ENCODE data around the gene HIP1.

HIP1 gene

DNA sequence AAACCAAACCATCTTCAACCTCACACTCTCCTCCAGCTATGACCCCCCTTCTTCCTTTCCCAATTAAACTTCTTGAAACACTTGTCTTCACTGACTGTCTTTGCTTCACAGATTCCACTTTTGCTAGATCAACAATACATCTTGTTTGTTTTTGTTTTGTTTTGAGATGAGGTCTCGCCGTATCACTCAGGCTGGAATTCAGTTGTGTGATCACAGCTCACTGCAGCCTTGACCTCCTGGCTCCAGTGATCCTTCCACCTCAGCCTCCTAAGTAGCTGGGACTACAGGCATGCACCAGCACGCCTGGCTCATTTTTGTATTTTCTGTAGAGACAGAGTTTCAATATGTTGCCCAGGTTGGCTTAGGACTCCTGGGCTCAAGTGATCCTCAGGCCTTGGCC, 59.7 kb downstream of the HIP1 start:
- no peak for DNase-seq
- Histone ChIP-seq H3K79me2 (ENCODE audit: control insufficient read depth, insufficient read depth, low read length, poor library complexity) (no peaks in the 10 kb centered on the region), H3K4me1 (ENCODE audit: control insufficient read depth in 1 of 2, insufficient read depth in 2 of 2, low read length in 2 of 2) (no peaks in the 10 kb centered on the region), H3K9me3 (ENCODE audit: insufficient read depth, low read depth, low read length) (no peaks in the 10 kb centered on the region), H2AK5ac (ENCODE audit: low read length) (no peak overlapping the region), H4K91ac (ENCODE audit: low read depth, low read length) (no peak overlapping the region), H4K8ac (ENCODE audit: low read depth, low read length) (no peak overlapping the region), H3K23ac (ENCODE audit: low read length) (no peak overlapping the region), H2BK120ac (ENCODE audit: insufficient read depth, low read length, poor library complexity) (no peak overlapping the region), H3K27me3 (ENCODE audit: insufficient read depth, low read length) (no peaks in the 10 kb centered on the region), H4K12ac (ENCODE audit: low read depth, low read length) (no peak overlapping the region), H3K27ac (ENCODE audit: low read depth, low read length) (no peak overlapping the region), H3K14ac (ENCODE audit: low read length) (no peak overlapping the region), H3K4me2 (ENCODE audit: low read length) (no peak overlapping the region), H3K4me3 (ENCODE audit: low read depth, low read length) (no peak overlapping the region), H3K79me1 (ENCODE audit: low read length) (no peaks in the 10 kb centered on the region), H3K18ac (ENCODE audit: low read length) (no peak overlapping the region), H2BK12ac (ENCODE audit: low read length) (no peak overlapping the region), H2BK5ac (ENCODE audit: low read depth, low read length, poor library complexity) (no peak overlapping the region), H3K36me3 (ENCODE audit: control insufficient read depth in 1 of 2, insufficient read depth in 2 of 2, low read length in 2 of 2) (no peaks in the 10 kb centered on the region), H3K4ac (ENCODE audit: low read depth, low read length) (no peak overlapping the region), H2AFZ (ENCODE audit: insufficient read depth, low read length, poor library complexity) (no peak overlapping the region), H3K9ac (ENCODE audit: low read length) (no peak overlapping the region)
- WGBS (ENCODE audit: extremely low coverage, insufficient coverage, insufficient read length), result no CpG with 5 or more reads among the region's 3 CpGs

DNA sequence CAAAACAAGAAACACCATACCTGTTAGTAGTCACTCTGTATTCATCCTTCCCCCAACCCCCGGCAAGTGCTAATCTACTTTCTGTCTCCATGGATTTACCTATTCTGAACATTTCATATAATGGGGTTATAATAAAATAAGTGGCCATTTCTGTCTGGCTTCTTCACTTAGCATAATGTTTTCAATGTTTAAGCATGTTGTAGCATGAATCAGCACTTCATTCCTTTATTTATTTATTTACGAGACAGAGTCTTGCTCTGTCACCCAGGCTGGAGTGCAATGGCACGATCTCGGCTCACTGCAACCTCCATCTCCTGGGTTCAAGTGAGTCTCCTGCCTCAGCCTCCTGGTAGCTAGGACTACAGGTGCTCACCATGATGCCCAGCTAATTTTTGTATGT, 69.2 kb downstream of the HIP1 start:
- no peak overlapping the region for H2BK5ac ChIP-seq (ENCODE audit: low read depth, low read length, poor library complexity)
- H4K12ac ChIP-seq (ENCODE audit: low read depth, low read length), result no peak overlapping the region
- no peak overlapping the region for H3K27ac ChIP-seq (ENCODE audit: low read depth, low read length)
- no peaks in the 10 kb centered on the region for H3K4me1 ChIP-seq (ENCODE audit: control insufficient read depth in 1 of 2, insufficient read depth in 2 of 2, low read length in 2 of 2)
- no peak overlapping the region for H2BK120ac ChIP-seq (ENCODE audit: insufficient read depth, low read length, poor library complexity)
- no peaks in the 10 kb centered on the region for H3K79me2 ChIP-seq (ENCODE audit: control insufficient read depth, insufficient read depth, low read length, poor library complexity)
- H2AFZ ChIP-seq (ENCODE audit: insufficient read depth, low read length, poor library complexity), result no peak overlapping the region
- no CpG with 5 or more reads among the region's 4 CpGs for WGBS (ENCODE audit: extremely low coverage, insufficient coverage, insufficient read length)
- no peaks in the 10 kb centered on the region for H3K9me3 ChIP-seq (ENCODE audit: insufficient read depth, low read depth, low read length)
- H3K4me2 ChIP-seq (ENCODE audit: low read length), result no peak overlapping the region
- no peak overlapping the region for H4K91ac ChIP-seq (ENCODE audit: low read depth, low read length)
- no peak overlapping the region for H4K8ac ChIP-seq (ENCODE audit: low read depth, low read length)
- H3K79me1 ChIP-seq (ENCODE audit: low read length), result no peaks in the 10 kb centered on the region
- no peak for DNase-seq
- H3K36me3 ChIP-seq (ENCODE audit: control insufficient read depth in 1 of 2, insufficient read depth in 2 of 2, low read length in 2 of 2), result no peaks in the 10 kb centered on the region
- H3K4ac ChIP-seq (ENCODE audit: low read depth, low read length), result no peak overlapping the region
- no peak overlapping the region for H3K14ac ChIP-seq (ENCODE audit: low read length)
- H3K18ac ChIP-seq (ENCODE audit: low read length), result no peak overlapping the region
- no peak overlapping the region for H3K9ac ChIP-seq (ENCODE audit: low read length)
- H2AK5ac ChIP-seq (ENCODE audit: low read length), result no peak overlapping the region
- H2BK12ac ChIP-seq (ENCODE audit: low read length), result no peak overlapping the region
- H3K23ac ChIP-seq (ENCODE audit: low read length), result no peak overlapping the region
- H3K4me3 ChIP-seq (ENCODE audit: low read depth, low read length), result no peak overlapping the region
- H3K27me3 ChIP-seq (ENCODE audit: insufficient read depth, low read length), result no peaks in the 10 kb centered on the region

DNA sequence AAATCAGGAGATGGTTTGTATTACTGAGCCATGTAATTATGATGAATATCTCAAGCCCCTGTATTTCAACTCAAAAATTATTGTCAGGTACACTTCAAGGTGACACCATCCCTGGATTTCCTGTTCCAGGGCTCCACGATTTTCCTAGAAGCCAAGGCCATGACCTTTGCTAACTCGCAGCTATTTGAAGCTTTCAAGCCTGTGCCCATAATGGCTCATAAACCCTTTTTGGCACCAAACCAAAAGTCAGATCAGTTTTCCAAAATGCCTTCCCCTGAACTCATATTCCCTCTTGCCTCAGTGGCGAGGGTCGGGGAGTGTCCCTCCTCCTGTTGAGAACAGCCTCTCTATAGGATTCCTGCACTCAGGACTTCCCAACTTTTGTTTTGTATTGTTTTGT, 70.8 kb downstream of the HIP1 start:
- no peak for DNase-seq
- Histone ChIP-seq H3K23ac (ENCODE audit: low read length) (no peak overlapping the region), H3K4me2 (ENCODE audit: low read length) (no peak overlapping the region), H3K4me1 (ENCODE audit: control insufficient read depth in 1 of 2, insufficient read depth in 2 of 2, low read length in 2 of 2) (no peaks in the 10 kb centered on the region), H3K27ac (ENCODE audit: low read depth, low read length) (no peak overlapping the region), H3K4ac (ENCODE audit: low read depth, low read length) (no peak overlapping the region), H2BK12ac (ENCODE audit: low read length) (no peak overlapping the region), H4K12ac (ENCODE audit: low read depth, low read length) (no peak overlapping the region), H3K27me3 (ENCODE audit: insufficient read depth, low read length) (no peaks in the 10 kb centered on the region), H3K14ac (ENCODE audit: low read length) (no peak overlapping the region), H3K79me1 (ENCODE audit: low read length) (no peaks in the 10 kb centered on the region), H2BK5ac (ENCODE audit: low read depth, low read length, poor library complexity) (no peak overlapping the region), H3K9ac (ENCODE audit: low read length) (no peak overlapping the region), H3K79me2 (ENCODE audit: control insufficient read depth, insufficient read depth, low read length, poor library complexity) (no peaks in the 10 kb centered on the region), H2BK120ac (ENCODE audit: insufficient read depth, low read length, poor library complexity) (no peak overlapping the region), H3K4me3 (ENCODE audit: low read depth, low read length) (no peak overlapping the region), H3K18ac (ENCODE audit: low read length) (no peak overlapping the region), H4K91ac (ENCODE audit: low read depth, low read length) (no peak overlapping the region), H3K9me3 (ENCODE audit: insufficient read depth, low read depth, low read length) (no peaks in the 10 kb centered on the region), H2AFZ (ENCODE audit: insufficient read depth, low read length, poor library complexity) (no peak overlapping the region), H4K8ac (ENCODE audit: low read depth, low read length) (no peak overlapping the region), H2AK5ac (ENCODE audit: low read length) (no peak overlapping the region), H3K36me3 (ENCODE audit: control insufficient read depth in 1 of 2, insufficient read depth in 2 of 2, low read length in 2 of 2) (no peaks in the 10 kb centered on the region)
- WGBS (ENCODE audit: extremely low coverage, insufficient coverage, insufficient read length), result no CpG with 5 or more reads among the region's 4 CpGs

DNA sequence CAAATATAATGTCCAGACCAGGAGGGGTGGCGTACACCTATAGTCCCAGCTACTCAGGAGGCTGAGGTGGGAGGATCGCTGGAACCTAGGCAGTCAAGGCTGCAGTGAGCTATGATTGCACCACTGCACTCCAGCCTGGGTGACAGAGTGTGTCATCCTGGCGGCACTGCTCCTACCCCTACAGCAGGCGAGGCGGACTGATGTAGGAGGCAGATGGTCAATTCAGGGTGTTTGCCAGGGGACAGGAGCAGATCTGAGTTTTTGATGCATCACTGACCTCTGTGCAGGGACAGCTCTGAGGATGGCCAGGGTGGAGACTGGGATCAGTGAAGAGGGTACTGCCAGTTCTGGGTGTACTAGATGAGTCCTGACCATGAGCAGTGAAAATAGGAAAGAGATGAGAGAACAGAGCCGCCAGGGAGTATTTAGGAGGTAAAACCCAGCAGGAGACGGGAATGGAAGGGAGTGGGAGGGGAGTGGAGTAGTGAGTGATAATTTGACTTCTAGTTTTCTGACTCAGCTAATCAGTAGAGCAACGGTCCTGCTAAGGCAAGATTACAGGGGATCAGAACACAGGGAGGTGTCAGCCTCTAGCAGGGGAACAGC, 75.3 kb downstream of the HIP1 start:
- Histone ChIP-seq H3K18ac (ENCODE audit: low read length) (no peak overlapping the region), H3K4me3 (ENCODE audit: low read depth, low read length) (no peak overlapping the region)
- no CpG with 5 or more reads among the region's 8 CpGs for WGBS (ENCODE audit: extremely low coverage, insufficient coverage, insufficient read length)

More for the DNA sequence above, 75.3 kb downstream of the HIP1 start:
- no peak for DNase-seq
- H2BK12ac ChIP-seq (ENCODE audit: low read length), result no peak overlapping the region
- no peak overlapping the region for H4K8ac ChIP-seq (ENCODE audit: low read depth, low read length)
- no peak overlapping the region for H4K12ac ChIP-seq (ENCODE audit: low read depth, low read length)
- no peak overlapping the region for H3K9ac ChIP-seq (ENCODE audit: low read length)
- H3K9me3 ChIP-seq (ENCODE audit: insufficient read depth, low read depth, low read length), result no peaks in the 10 kb centered on the region
- H2BK5ac ChIP-seq (ENCODE audit: low read depth, low read length, poor library complexity), result no peak overlapping the region
- H3K4ac ChIP-seq (ENCODE audit: low read depth, low read length), result no peak overlapping the region
- no peak overlapping the region for H3K14ac ChIP-seq (ENCODE audit: low read length)
- peaks cover 0 to 2% of the 10 kb centered on the region in 2 experiments for H3K4me1 ChIP-seq (ENCODE audit: control insufficient read depth in 1 of 2, insufficient read depth in 2 of 2, low read length in 2 of 2)
- H3K27me3 ChIP-seq (ENCODE audit: insufficient read depth, low read length), result no peaks in the 10 kb centered on the region
- no peak overlapping the region for H4K91ac ChIP-seq (ENCODE audit: low read depth, low read length)
- no peak overlapping the region for H2AFZ ChIP-seq (ENCODE audit: insufficient read depth, low read length, poor library complexity)
- H3K27ac ChIP-seq (ENCODE audit: low read depth, low read length), result no peak overlapping the region
- no peaks in the 10 kb centered on the region for H3K36me3 ChIP-seq (ENCODE audit: control insufficient read depth in 1 of 2, insufficient read depth in 2 of 2, low read length in 2 of 2)
- H2AK5ac ChIP-seq (ENCODE audit: low read length), result no peak overlapping the region
- H3K79me2 ChIP-seq (ENCODE audit: control insufficient read depth, insufficient read depth, low read length, poor library complexity), result no peaks in the 10 kb centered on the region
- H3K4me2 ChIP-seq (ENCODE audit: low read length), result no peak overlapping the region
- H3K79me1 ChIP-seq (ENCODE audit: low read length), result no peaks in the 10 kb centered on the region
- H3K23ac ChIP-seq (ENCODE audit: low read length), result no peak overlapping the region
- no peak overlapping the region for H2BK120ac ChIP-seq (ENCODE audit: insufficient read depth, low read length, poor library complexity)

All from trophoblast cell (in vitro differentiated cells and primary cell).